ENCODE measurements around the gene CBL. TPM values are rescaled to one million over a fixed set of nuclear protein-coding genes. Genes with fewer than 3 reads are reported as not detected.
A peak's percentile ranks its signal among the peaks of the same experiment; 100 is the strongest.
"Not testable (repeated sequence)": the region's sequence is repeated elsewhere in the genome, so short reads cannot be mapped to it uniquely, and the experiment has no call there.

CBL gene
- total RNA-seq, 4 donors from 2014 or later, result 10.0 to 39.9 (median 13.0) TPM

GRCh38 chr11:119161871-119162270 is 44.3 kb upstream of the CBL start:
- intact Hi-C loops (cut with DNase I; ENCODE audit: low total_unique reads), result no loop called here
- no peaks in the 10 kb centered on the region for H3K27me3 ChIP-seq
- H3K27ac ChIP-seq, result no peak overlapping the region
- no peaks in the 10 kb centered on the region for H3K9me3 ChIP-seq
- H3K36me3 ChIP-seq, result no peaks in the 10 kb centered on the region
- TF ChIP-seq POLR2A (IDR thresholded peaks at IDR 0.05) (no peak), CTCF (IDR thresholded peaks at IDR 0.05) (no peak)
- no peak for DNase-seq
- no peaks in the 10 kb centered on the region for H3K4me1 ChIP-seq
- no peak overlapping the region for H3K4me3 ChIP-seq

DNA sequence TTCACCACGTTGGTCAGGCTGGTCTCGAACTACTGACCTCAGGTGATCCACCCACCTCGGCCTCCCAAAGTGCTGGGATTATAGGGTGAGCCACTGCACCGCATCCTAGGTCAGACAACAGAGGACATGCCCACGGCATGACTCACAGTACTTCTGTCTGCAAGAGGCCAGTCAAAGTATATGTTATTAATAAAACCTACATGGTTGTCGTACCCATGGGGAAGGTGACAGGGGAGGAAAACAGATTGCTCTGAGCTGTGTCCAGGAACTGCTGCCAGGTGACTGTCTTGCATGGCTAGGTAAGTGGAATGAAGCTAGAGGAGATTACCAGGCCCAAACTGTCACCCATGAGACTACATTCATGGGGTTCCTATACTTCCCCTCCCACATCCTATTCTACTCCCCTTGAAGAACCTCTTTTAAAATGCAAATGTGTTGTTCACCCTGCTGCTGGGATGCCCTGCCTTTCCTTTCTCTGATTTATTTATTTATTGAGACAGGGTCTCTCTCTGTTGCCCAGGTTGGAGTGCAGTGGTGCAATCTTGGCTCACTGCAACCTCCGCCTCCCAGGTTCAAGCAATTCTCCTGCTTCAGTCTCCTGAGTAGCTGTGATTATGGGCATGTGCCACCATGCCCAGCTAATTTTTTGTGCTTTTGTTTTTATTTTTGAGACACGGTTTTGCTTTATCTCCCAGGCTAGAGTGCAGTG is 39.6 kb upstream of the CBL start:
- no peak overlapping the region for H3K4me3 ChIP-seq
- no peaks in the 10 kb centered on the region for H3K36me3 ChIP-seq
- TF ChIP-seq POLR2A (IDR thresholded peaks at IDR 0.05), result no peak
- TF ChIP-seq CTCF (IDR thresholded peaks at IDR 0.05), result no peak
- H3K4me1 ChIP-seq, result no peaks in the 10 kb centered on the region
- H3K27ac ChIP-seq, result no peak overlapping the region
- intact Hi-C loops (cut with DNase I; ENCODE audit: low total_unique reads), result no loop called here
- no peak for DNase-seq
- H3K27me3 ChIP-seq, result no peaks in the 10 kb centered on the region
- no peaks in the 10 kb centered on the region for H3K9me3 ChIP-seq

GRCh38 chr11:119167077-119167458 is 39.1 kb upstream of the CBL start:
- H3K9me3 ChIP-seq; H3K4me3 ChIP-seq; H3K4me1 ChIP-seq; intact Hi-C loops (cut with DNase I; ENCODE audit: low total_unique reads); DNase-seq; H3K27ac ChIP-seq; H3K27me3 ChIP-seq; H3K36me3 ChIP-seq: not testable (repeated sequence)

DNA sequence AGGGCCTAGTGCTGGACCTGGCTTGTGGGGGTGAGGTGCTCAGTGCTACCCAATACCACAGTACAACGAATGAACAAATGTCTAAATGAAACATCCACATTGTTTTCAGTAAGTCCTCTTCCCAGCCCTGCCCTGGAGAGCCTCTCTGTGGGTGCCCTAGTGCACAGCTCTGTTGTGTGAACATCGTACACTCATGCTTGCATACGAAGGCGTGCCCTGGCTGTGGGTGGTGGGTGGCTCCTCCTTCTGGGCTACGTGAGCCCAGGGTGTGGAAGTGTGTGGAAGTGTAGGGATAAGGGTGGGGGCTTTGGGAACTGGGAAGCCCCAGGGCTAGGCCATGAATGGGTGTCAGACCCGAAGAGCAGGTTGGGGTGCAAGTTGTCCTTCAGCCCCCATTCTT is 38.2 kb upstream of the CBL start:
- no peak overlapping the region for H3K4me3 ChIP-seq

DNA sequence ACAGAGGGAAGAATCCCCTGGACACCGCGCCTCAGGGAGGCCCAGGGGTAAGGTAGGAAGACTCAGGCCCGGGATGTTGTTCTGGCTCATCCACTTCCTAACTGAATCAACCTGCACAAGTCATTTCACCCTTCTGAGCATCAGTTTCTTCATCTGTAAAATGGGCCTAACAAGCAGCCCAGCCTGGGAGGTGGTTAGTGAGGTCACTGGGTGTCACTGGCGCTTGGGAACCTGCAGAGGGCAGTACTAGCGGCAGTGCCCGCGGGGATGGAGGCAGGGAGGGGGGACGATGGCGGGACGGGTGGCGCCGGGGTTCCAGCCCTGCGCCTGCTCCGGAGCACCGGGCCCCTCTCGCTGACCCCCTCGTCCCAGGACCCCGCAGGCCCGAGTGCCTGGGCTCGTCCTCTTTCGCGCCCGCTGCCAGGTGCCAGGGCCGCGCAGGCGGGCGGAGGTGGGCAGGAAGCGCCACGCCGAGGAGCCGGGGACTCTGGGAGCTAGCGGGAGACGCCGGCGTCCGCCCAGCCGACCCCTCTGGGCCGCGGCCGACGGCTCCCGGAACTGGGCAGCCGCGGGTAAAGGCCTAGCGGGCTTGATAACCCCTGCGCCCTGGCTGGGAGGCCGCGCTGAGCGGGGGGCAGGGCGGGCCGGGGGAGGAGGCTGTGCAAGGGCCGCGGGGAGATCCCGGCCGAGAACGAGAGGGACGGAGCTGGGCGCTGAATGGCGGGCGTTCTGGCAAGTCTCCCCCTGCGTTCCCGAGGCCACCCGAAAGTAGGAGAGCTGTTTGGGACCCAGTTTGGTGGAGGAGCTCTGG is 37.5 kb upstream of the CBL start, which contains the start of gene NLRX1:
Gene NLRX1, plus strand, starts transcription at position 255 of the 811 bp plus-strand sequence. CDS start 2,679 bp downstream, outside the sequence.
- DNase-seq, result peak; percentile 80 to 86
- no peaks in the 10 kb centered on the region for H3K36me3 ChIP-seq
- H3K4me3 ChIP-seq, result peak within 1 kb of the TSS; percentile 68 to 74
- H3K27ac ChIP-seq, result peak within 1 kb of the TSS; percentile 95 to 96
- H3K4me1 ChIP-seq, result no peaks in the 10 kb centered on the region
- no peaks in the 10 kb centered on the region for H3K9me3 ChIP-seq
- peak; percentile 79 to 92 (median 90) for TF ChIP-seq CTCF (IDR thresholded peaks at IDR 0.05)
- peak; percentile 49 to 77 for TF ChIP-seq POLR2A (IDR thresholded peaks at IDR 0.05)
- H3K27me3 ChIP-seq, result no peaks in the 10 kb centered on the region
- intact Hi-C loops (cut with DNase I; ENCODE audit: low total_unique reads), result no loop called here

More for the DNA sequence above, 38.2 kb upstream of the CBL start:
- Histone ChIP-seq H3K9me3 (no peaks in the 10 kb centered on the region), H3K27me3 (no peaks in the 10 kb centered on the region), H3K27ac (peak overlapping the region in 1 of 2 donors; percentile 96), H3K36me3 (no peaks in the 10 kb centered on the region), H3K4me1 (no peaks in the 10 kb centered on the region)
- intact Hi-C loops (cut with DNase I; ENCODE audit: low total_unique reads), result no loop called here
- no peak for DNase-seq
- TF ChIP-seq CTCF (IDR thresholded peaks at IDR 0.05), result no peak
- TF ChIP-seq POLR2A (IDR thresholded peaks at IDR 0.05), result no peak
